HUES64 (cell line): ENCODE results near the gene PIAS4. TPM values are rescaled to one million over a fixed set of nuclear protein-coding genes. Genes with fewer than 3 reads are reported as not detected.
"Not testable (repeated sequence)": the region's sequence is repeated elsewhere in the genome, so short reads cannot be mapped to it uniquely, and the experiment has no call there.

ENCODE experiments used
- H3K27ac ChIP-seq: 2 replicates; pipeline ENCODE4 v1.7.0; 2013; ENCODE audit warnings: low read depth, low read length, inconsistent platforms
- H3K27me3 ChIP-seq: 2 replicates; pipeline ENCODE4 v1.6.1; 2013; ENCODE audit warnings: mild to moderate bottlenecking, low read length; ENCODE audit not compliant: insufficient read depth
- H3K36me3 ChIP-seq: 2 replicates; pipeline ENCODE4 v1.6.1; 2013; ENCODE audit warnings: mild to moderate bottlenecking, low read length; ENCODE audit not compliant: insufficient read depth
- H3K4me1 ChIP-seq: 2 replicates; pipeline ENCODE4 v1.6.1; 2013; ENCODE audit warnings: mild to moderate bottlenecking, low read length, moderate library complexity; ENCODE audit not compliant: insufficient read depth
- H3K4me3 ChIP-seq: 2 replicates; pipeline ENCODE4 v1.5.1; 2013; ENCODE audit warnings: mild to moderate bottlenecking, low read length, moderate library complexity
- H3K9ac ChIP-seq: 2 replicates; pipeline ENCODE4 v1.6.1; 2013; ENCODE audit warnings: mild to moderate bottlenecking, low read depth, low read length
- H3K9me3 ChIP-seq: 2 replicates; pipeline ENCODE4 v1.6.1; 2013; ENCODE audit warnings: low read depth, low read length; ENCODE audit not compliant: insufficient read depth
- WGBS: fragments of 150-250, 120-280 bp; methylation state at CpG from one replicate; pipeline ENCODE4 v1.1.7; 2013; ENCODE audit warnings: missing lambda C conversion rate; 5-methylcytosine and 5-hydroxymethylcytosine counted together
- polyA plus RNA-seq, 2 experiments: library from polyadenylated mRNA; stranded (reverse); fragments of 50-300 nt; gene quantifications; one replicate each; pipeline ENCODE4 v1.2.3, GENCODE V29; 2013

Gene PIAS4
- polyA plus RNA-seq (2013, experiment 1 of 2), result 26.4 TPM
- polyA plus RNA-seq (2013, experiment 2 of 2), result 23.3 TPM

- peak within 1 kb of the TSS; percentile 82 for H3K9ac ChIP-seq
- no peaks in the 10 kb centered on the region for H3K9me3 ChIP-seq
- H3K27me3 ChIP-seq, result no peaks in the 10 kb centered on the region
- H3K36me3 ChIP-seq, result 0 out of 2 replicates have a peak, but pooled peaks cover 11% of the 10 kb centered on the region
- H3K4me3 ChIP-seq, result peak within 1 kb of the TSS; percentile 80
- peak within 1 kb of the TSS; percentile 90 for H3K27ac ChIP-seq
- under 1% methylated on average over 90 of the region's 91 CpGs for WGBS
- H3K4me1 ChIP-seq, result peaks cover 5% of the 10 kb centered on the region
Observed at GRCh38 chr19:4007021-4007835, at the start of gene PIAS4. Gene PIAS4, plus strand, starts transcription at chr19:4007736. Its CDS starts 25 bp downstream, at chr19:4007761.

- WGBS, result 96% methylated on average over 86 of the region's 86 CpGs
- H3K27me3 ChIP-seq, result no peaks in the 10 kb centered on the region
- H3K4me3 ChIP-seq, result no peak overlapping the region
- no peak overlapping the region for H3K9ac ChIP-seq
- H3K9me3 ChIP-seq, result no peaks in the 10 kb centered on the region
- no peak overlapping the region for H3K27ac ChIP-seq
- peaks cover 72% of the 10 kb centered on the region for H3K36me3 ChIP-seq
- no peaks in the 10 kb centered on the region for H3K4me1 ChIP-seq
Observed at GRCh38 chr19:3958836-3959765, 48.4 kb upstream of the PIAS4 start.

GRCh38 chr19:3959766-3960131 lies 47.8 kb upstream of the PIAS4 start:
- H3K4me3 ChIP-seq, result no peak overlapping the region
- peaks cover 77% of the 10 kb centered on the region for H3K36me3 ChIP-seq
- 97% methylated on average over 15 of the region's 15 CpGs for WGBS
- no peaks in the 10 kb centered on the region for H3K27me3 ChIP-seq
- no peaks in the 10 kb centered on the region for H3K9me3 ChIP-seq
- H3K27ac ChIP-seq, result no peak overlapping the region
- H3K9ac ChIP-seq, result no peak overlapping the region
- no peaks in the 10 kb centered on the region for H3K4me1 ChIP-seq

- H3K9me3 ChIP-seq, result no peaks in the 10 kb centered on the region
- peaks cover 84% of the 10 kb centered on the region for H3K36me3 ChIP-seq
- 96% methylated on average over 24 of the region's 24 CpGs for whole genome bisulfite sequencing
- H3K4me3 ChIP-seq, result no peak overlapping the region
- H3K9ac ChIP-seq, result no peak overlapping the region
- no peak overlapping the region for H3K27ac ChIP-seq
- no peaks in the 10 kb centered on the region for H3K27me3 ChIP-seq
- no peaks in the 10 kb centered on the region for H3K4me1 ChIP-seq
Observed at GRCh38 chr19:3961007-3961406, 46.5 kb upstream of the PIAS4 start.

GRCh38 chr19:3963458-3964255 lies 43.9 kb upstream of the PIAS4 start:
- WGBS, result 96% methylated on average over 35 of the region's 35 CpGs

GRCh38 chr19:3964256-3965194 lies 43.0 kb upstream of the PIAS4 start:
- H3K4me1 ChIP-seq, result peaks cover 14% of the 10 kb centered on the region
- no peak overlapping the region for H3K4me3 ChIP-seq
- no peaks in the 10 kb centered on the region for H3K27me3 ChIP-seq
- H3K27ac ChIP-seq, result no peak overlapping the region
- peaks cover 81% of the 10 kb centered on the region for H3K36me3 ChIP-seq
- H3K9ac ChIP-seq, result no peak overlapping the region
- H3K9me3 ChIP-seq, result no peaks in the 10 kb centered on the region
- 95% methylated on average over 55 of the region's 60 CpGs for WGBS

More at GRCh38 chr19:3963458-3964255, 43.9 kb upstream of the PIAS4 start:
- no peaks in the 10 kb centered on the region for H3K27me3 ChIP-seq
- H3K9me3 ChIP-seq, result no peaks in the 10 kb centered on the region
- peaks cover 10% of the 10 kb centered on the region for H3K4me1 ChIP-seq
- no peak overlapping the region for H3K9ac ChIP-seq
- no peak overlapping the region for H3K4me3 ChIP-seq
- H3K36me3 ChIP-seq, result peaks cover 89% of the 10 kb centered on the region
- H3K27ac ChIP-seq, result no peak overlapping the region

- Histone ChIP-seq H3K4me1 (peaks cover 14% of the 10 kb centered on the region), H3K9me3 (no peaks in the 10 kb centered on the region), H3K27ac (peak overlapping the region; percentile 43; the same call in 1 of the 2 replicates), H3K9ac (peak overlapping the region; percentile 16; the same call in 1 of the 2 replicates), H3K27me3 (no peaks in the 10 kb centered on the region), H3K36me3 (peaks cover 62% of the 10 kb centered on the region), H3K4me3 (no peak overlapping the region)
- 88% methylated on average over 30 of the region's 30 CpGs for WGBS
Observed at GRCh38 chr19:3966051-3967017, 41.2 kb upstream of the PIAS4 start.

GRCh38 chr19:3967983-3968382 lies 39.6 kb upstream of the PIAS4 start:
- Histone ChIP-seq H3K36me3 (peaks cover 54% of the 10 kb centered on the region), H3K9ac (peak overlapping the region; percentile 62), H3K4me1 (peaks cover 14% of the 10 kb centered on the region), H3K27ac (peak overlapping the region; percentile 84)
- not testable (repeated sequence) for H3K9me3 ChIP-seq, H3K27me3 ChIP-seq, H3K4me3 ChIP-seq
- WGBS, result 90% methylated on average over 12 of the region's 12 CpGs
